NCI-H2227 (cell line): ENCODE measurements around the gene TET2.
"Not testable (repeated sequence)": the region's sequence is repeated elsewhere in the genome, so short reads cannot be mapped to it uniquely, and the experiment has no call there.

Source experiments
- DNase-seq: peaks from one replicate; lab custom pipeline; 2025; ENCODE audit not compliant: unreplicated experiment; lab: John Stamatoyannopoulos, UW

The TET2 gene

DNA sequence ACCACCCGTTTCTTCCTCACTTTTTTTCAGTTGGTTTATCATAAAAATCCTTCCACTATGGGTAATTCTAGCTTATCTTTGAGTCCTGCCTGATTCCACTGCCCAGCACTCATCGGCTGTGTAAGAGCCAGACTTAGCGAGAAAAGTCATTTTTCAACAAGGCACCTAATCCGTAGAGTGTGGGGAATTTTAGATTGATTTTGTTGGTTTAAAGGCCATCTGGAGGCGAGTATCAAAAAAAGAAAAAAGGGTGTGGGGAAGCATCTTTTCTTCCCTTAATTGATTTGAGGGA, 134.4 kb downstream of the TET2 start:
- DNase-seq = no peak

DNA sequence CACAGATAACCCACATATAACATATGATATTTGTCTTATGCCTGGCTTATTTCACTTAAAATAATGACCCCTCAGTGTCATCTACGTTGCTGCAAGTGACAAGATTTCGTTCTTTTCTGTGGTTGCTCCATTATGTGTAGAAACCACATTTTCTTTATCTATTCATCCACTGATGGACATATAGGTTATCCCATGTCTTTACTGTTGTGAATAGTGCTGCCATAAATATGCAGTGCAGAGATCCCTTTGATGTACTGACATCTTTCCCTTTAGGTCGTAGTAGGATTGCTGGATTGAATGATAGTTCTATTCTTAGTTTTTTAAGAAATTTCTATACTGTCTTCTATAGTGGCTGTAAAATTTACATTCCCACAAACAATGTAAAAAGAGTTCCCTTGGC, 135.8 kb downstream of the TET2 start:
- no peak for DNase-seq

DNA sequence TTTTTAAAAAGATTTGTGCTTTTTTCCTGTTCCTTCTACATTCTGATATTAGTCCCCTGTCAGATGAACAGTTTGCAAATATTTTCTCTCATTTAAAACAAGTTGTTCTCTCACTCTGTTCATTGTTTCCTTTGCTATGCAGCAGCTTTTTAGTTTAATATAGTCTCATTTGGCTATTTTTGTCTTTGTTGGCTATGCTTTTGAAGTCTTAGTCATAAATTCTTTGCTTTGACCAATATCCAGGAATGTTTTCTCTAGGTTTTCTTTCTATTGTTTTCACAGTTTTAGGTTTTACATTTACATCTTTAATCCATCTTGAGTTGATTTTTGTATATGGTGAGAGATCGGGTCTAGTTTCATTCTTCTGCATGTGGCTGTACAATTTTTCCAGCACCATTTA, 136.8 kb downstream of the TET2 start:
- no peak for DNase-seq

DNA sequence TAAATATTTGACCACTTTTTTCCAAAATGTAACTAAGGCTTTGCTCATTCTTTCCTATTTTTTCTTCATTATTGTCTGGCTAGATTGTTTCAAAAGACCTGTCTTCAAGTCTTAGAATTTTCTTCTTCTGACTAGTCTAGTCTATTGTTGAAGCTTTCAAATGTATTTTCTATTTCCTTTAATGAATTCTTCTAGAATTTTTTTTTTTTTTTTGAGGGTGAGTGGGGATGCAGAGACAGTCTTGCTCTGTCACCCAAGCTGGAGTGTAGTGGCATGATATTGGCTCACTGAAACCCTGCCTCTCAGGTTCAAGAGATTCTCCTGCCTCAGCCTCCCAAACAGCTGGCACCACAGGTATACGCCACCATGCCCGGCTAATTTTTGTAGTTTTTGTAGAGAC, 141.4 kb downstream of the TET2 start:
- no peak for DNase-seq

DNA sequence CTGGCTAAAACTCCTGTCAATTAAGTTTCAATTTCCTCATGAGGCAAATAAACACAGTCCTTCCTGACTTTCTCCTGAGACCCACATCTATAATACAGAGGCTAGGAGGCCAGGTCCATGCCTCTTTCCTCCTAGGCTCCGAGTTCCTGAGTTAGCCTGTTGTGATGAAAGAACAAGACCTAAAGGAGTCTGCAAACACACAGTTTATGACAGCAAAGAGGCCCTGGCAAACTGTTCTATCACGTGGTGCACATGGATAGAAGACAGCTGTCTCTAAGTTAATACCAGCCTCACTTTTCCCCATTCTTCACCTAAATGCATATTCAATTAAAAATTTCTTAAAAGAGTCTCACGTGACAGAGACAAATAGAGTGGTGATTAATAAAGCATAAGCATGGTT, 145.2 kb downstream of the TET2 start:
- DNase-seq = no peak

- no peak for DNase-seq
Observed at GRCh38 chr4:105293360-105293759, 146.7 kb downstream of the TET2 start.

DNA sequence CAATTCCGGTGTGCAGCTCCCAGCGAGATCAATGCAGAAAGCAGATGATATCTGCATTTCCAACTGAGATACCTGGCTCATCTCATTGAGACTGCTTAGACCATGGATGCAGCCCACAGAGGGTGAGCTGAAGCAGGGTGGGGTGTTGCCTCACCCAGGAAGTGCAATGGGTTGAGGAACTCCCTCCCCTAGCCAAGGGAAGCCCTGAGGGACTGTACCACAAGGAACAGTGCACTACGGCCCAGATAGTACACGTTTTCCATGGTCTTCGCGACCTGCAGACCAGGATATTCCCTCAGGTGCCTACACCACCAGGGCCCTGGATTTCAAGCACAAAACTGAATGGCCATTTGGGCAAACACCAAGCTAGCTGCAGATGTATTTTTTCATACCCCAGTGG, 150.0 kb downstream of the TET2 start:
- no peak for DNase-seq

GRCh38 chr4:105299027-105299426, 152.4 kb downstream of the TET2 start:
- not testable (repeated sequence) for DNase-seq

DNA sequence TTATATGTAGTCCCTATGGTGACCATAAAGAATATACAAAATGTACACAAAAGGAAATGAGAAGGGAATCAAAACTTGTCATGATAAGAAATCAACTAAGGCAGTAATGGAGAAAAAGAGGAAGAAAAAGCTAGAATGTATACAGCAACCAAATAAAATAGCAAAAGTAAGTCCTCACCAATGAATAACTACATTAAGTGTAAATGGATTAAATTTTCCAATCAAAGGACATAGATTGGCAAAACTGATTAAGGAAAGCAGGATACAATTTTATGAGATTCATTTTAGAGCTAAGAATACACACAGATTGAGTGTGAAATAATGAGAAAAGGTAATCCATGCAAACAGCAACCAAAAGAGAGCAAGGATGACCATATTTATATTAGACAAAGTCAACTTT, 157.4 kb downstream of the TET2 start:
- DNase-seq = no peak

DNA sequence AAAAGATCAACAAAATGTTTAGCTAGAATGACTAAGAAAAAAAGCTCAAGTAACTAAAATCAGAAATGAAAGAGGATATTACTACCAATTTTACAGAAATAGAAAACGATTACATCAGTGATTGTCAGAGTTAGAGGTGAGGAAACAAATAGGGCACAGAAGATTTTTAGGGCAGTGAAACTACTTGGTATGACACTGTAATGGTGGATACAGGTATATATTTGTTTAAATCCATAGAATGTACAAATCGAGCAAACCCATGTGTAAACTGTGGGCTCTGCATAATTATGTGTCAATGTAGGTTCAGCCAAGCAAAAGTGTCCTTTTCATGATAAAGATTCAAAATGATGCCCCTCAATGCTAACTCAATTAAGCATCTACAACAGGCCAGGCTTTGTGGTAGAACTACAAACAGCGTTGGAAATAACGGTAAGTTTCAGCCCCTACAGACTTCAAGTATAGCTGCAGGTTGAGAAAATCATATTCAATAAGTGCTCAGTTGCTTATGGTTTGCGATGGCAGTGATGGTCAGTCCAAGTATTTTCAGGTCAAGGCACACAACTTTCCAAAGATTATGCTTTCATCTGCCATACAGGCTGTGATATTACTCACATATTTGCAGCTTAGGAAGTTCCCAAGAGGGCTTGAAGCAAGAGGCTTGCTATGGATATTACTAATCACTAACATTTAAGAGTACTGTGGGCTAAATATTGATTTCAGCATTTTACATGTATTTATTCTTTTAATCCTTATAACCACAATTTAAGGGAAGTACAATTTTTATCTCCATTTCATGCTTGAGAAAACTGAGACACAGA, 158.6 kb downstream of the TET2 start:
- DNase-seq = no peak

DNA sequence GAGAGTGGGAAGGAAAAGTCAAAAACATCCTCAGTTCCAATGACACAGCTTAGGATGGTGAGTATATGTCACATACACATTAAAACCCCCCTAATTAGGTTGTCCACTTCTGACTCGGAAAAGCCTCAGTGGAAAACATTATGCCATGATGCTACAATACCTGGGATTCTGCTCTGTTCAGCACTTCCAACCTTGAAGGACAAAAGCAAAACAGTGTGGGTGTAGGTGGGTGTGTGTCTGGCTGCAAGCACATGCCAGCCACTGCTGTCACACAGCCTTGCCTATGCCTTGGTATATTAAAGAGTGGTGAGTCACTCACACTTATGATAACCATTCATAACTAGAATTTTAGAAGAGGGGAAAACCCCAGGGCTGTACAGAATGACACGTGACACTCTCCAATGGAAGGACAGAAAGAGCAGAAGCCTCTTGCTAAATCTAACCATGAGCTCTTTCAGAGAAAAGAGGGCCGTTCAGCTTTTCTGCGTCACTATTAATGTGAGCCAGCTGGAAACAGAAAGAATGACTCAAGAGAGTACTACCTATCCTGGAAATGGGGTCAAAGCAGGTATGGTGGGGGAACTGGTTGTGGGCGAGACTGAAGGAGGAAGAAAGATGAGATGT, 159.6 kb downstream of the TET2 start:
- DNase-seq = no peak

GRCh38 chr4:105306820-105307219, 160.1 kb downstream of the TET2 start:
- no peak for DNase-seq

GRCh38 chr4:105318486-105318885, 171.8 kb downstream of the TET2 start:
- no peak for DNase-seq

- DNase-seq = peak; percentile 3
Observed at GRCh38 chr4:105327222-105327621, 180.5 kb downstream of the TET2 start.

DNA sequence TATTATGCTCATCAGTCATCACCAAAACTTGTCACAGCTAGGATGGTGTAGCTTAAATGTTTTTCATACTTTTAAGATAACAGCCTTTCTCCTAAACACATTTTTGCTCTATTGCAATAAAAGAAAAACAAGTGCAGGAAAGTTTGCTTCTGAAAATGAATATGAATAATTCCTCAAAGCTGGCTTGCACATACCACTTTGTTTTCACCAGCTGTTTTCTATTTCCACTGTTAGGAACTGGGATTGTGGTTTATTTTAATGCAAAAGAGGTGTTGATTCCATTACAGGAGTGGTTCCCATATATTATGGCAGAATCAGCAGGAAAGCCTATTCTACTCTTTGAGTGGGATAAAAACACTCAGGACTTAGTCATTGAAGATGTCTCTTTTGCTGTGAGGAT, 181.3 kb downstream of the TET2 start:
- no peak for DNase-seq

- peak; percentile 44 for DNase-seq
Observed at GRCh38 chr4:105329081-105329480, 182.4 kb downstream of the TET2 start.
